ENCODE results near the gene MRAS. TPM values are rescaled to one million over a fixed set of nuclear protein-coding genes. Genes with fewer than 3 reads are reported as not detected.
A peak's percentile ranks its signal among the peaks of the same experiment; 100 is the strongest.
"Not testable (repeated sequence)": the region's sequence is repeated elsewhere in the genome, so short reads cannot be mapped to it uniquely, and the experiment has no call there.

MRAS gene
- total RNA-seq, 2 experiments from 2014 or later: not detected

DNA sequence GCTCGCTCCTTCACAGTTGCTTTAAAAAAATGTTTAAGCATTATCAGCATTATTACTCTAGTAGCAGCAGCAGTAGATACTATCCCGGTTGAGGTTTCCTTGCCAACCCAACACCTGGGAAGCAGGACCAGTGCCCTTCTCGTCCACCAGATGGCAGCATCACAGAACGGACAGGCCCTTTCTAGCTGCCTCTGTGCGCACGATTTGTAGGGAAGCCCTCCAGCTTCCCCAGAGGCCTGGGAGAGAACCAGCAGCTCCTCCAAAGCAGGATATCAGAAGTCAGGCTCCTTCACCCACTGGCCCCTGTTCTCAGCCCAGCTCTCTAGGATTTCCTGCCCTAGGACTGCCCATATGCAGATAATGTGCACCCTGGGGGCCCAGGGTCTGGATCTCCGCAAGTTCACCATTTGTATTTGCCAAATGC, 69.2 kb downstream of the MRAS start:
- ATAC-seq (peak; percentile 96), DNase-seq (peak; percentile 73)
- Mint-ChIP-seq H3K27ac (no peak overlapping the region), H3K4me3 (no peak overlapping the region), H3K9me3 (ENCODE audit: insufficient read depth) (no peaks in the 10 kb centered on the region), H3K27me3 (ENCODE audit: low read depth) (peaks cover 7% of the 10 kb centered on the region), H3K36me3 (ENCODE audit: low read depth) (no peaks in the 10 kb centered on the region), H3K4me1 (ENCODE audit: low read depth) (peaks cover 2% of the 10 kb centered on the region)
- ChIA-PET POLR2A (interaction anchor here (0.5 to 0.6 kb wide), 2 partner anchors 16 to 242 kb away, joined by 3 read pairs; partner anchors contain the start of gene ESYT3), CTCF (interaction anchor here (0.6 to 4.2 kb wide), 30 partner anchors 10 to 510 kb away, joined by 3 to 30 read pairs (median 3); partner anchors contain the start of genes CEP70 and ESYT3)

DNA sequence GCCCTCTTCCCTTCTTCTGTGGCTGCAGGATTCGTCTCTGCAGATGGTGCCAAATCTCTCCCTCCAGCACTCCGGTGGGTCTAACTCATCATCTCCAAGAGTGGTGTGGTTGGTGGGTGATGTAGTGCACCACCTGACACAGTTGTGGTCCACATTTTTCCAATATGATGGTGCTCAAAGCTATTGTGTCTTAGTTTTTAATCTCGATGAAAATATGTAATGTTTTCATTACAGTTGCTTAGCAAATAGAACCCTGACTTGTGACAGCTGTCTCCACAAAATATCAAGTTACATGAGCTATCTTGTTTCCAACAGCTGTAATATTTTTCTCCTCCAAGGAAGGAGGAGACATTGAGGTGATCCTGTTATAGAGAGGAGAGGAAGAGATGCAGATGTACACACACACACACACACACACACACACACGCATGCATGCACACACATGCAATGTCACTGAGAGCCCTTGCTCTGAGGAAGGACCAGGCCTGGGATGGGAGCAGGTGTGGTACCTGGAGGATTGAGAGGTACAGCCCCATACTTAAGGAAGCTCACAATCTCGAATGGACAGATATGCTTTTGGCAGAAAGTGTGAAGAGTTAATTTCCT, 70.3 kb downstream of the MRAS start:
- POLR2A ChIA-PET: no interaction called here
- Mint-ChIP-seq H3K27ac (no peak overlapping the region), H3K36me3 (ENCODE audit: low read depth) (no peaks in the 10 kb centered on the region), H3K4me3 (no peak overlapping the region), H3K4me1 (ENCODE audit: low read depth) (peaks cover 2% of the 10 kb centered on the region), H3K27me3 (ENCODE audit: low read depth) (peaks cover 7% of the 10 kb centered on the region), H3K9me3 (ENCODE audit: insufficient read depth) (no peaks in the 10 kb centered on the region)
- ATAC-seq (no peak), DNase-seq (no peak)
- CTCF ChIA-PET: interaction anchor here (1.1 to 4.2 kb wide), 7 partner anchors 11 to 517 kb away, joined by 3 to 30 read pairs (median 15); partner anchors contain the start of gene ESYT3

DNA sequence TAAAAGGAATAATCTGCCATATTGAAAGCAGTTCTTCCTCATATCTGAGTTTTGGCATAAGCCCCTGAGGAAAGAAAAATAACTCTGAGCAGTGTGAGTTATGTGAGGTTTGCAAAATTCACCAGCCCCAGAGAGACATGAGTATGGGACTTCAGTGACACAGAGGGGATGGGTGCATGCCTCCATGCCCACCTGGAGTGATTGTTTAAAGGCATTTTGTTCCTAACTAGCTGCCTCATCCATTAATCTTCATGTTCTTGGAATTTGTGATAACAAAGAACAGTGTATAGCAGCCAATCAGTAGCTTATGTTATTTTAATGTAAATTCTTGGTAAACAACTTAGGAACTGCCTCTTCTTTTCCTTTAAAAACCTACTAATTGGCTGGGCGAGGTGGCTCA, 74.9 kb downstream of the MRAS start:
- Mint-ChIP-seq H3K4me1 (ENCODE audit: low read depth) (no peaks in the 10 kb centered on the region), H3K27me3 (ENCODE audit: low read depth) (peaks cover 7% of the 10 kb centered on the region), H3K27ac (no peak overlapping the region), H3K9me3 (ENCODE audit: insufficient read depth) (no peaks in the 10 kb centered on the region), H3K4me3 (no peak overlapping the region), H3K36me3 (ENCODE audit: low read depth) (no peaks in the 10 kb centered on the region)
- POLR2A ChIA-PET: no interaction called here
- DNase-seq (no peak), ATAC-seq (no peak)
- CTCF ChIA-PET: no interaction called here

DNA sequence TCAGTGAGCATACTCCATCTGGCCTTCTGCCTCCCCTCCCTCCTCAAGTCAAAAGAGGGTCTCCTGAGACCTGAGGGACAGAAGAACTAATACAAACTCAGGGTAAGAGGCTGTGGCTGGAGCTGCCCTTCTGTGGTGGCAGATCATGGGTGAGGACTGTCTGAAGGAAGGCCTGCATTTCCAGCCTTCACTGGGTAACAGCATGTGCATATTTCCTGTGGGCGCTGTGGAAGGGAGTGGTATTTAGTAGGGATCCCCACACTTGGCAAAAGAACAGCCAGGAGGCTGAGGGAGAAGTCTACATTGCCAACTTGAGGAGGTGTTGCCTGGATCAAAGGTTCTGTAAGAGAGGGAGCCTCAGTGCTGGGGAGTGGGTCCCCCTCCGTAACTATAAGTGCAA, 75.9 kb downstream of the MRAS start:
- CTCF ChIA-PET: no interaction called here
- POLR2A ChIA-PET: no interaction called here
- DNase-seq (no peak), ATAC-seq (no peak)
- H3K27ac Mint-ChIP-seq: no peak overlapping the region
- H3K27me3 Mint-ChIP-seq (ENCODE audit: low read depth): peaks cover 10% of the 10 kb centered on the region
- no peaks in the 10 kb centered on the region for H3K4me1 Mint-ChIP-seq (ENCODE audit: low read depth)
- no peak overlapping the region for H3K4me3 Mint-ChIP-seq
- no peaks in the 10 kb centered on the region for H3K9me3 Mint-ChIP-seq (ENCODE audit: insufficient read depth)
- no peaks in the 10 kb centered on the region for H3K36me3 Mint-ChIP-seq (ENCODE audit: low read depth)

DNA sequence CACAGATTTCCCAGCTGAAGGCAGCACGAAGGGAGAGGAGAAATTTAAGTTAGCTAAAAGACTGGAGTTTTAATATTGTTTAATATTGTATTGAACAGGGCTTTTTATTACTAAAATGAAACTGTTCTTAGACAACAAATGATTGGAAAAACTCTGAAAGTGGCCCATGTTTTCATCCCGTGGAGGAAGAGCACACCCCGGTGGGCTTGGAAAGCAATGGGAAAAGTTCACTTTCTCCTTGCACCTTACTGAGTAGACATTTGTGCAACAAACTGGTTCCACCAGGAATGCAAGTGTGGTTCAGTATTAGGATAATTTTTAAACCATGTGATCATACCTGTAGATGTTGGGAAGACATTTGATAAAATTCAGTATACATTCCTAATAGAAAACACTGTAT, 77.8 kb downstream of the MRAS start:
- Mint-ChIP-seq H3K36me3 (ENCODE audit: low read depth) (no peaks in the 10 kb centered on the region), H3K4me3 (no peak overlapping the region), H3K27me3 (ENCODE audit: low read depth) (peaks cover 7% of the 10 kb centered on the region), H3K27ac (no peak overlapping the region), H3K4me1 (ENCODE audit: low read depth) (no peaks in the 10 kb centered on the region), H3K9me3 (ENCODE audit: insufficient read depth) (no peaks in the 10 kb centered on the region)
- ChIA-PET POLR2A (no interaction called here), CTCF (interaction anchor here (0.6 to 1.0 kb wide), 2 partner anchors 11 to 729 kb away, joined by 3 read pairs; no protein-coding TSS in a partner anchor)
- DNase-seq: no peak
- ATAC-seq: no peak

DNA sequence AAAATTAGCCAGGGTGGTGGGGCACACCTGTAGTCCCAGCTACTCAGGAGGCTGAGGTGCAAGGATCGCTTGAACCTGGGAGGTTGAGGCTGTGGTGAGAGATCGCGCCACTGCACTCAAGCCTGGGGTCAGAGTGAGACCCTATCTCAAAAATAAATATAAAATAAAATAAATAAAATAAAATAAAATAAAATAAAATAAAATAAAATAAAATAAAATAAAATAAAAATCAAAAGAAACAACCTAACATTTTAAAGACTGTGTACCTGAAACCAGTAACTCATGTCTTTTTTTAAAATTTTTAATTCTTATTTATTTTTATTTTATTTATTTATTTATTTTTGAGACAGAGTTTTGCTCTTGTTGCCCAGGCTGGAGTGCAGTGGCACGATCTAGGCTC, 78.4 kb downstream of the MRAS start:
- H3K36me3 Mint-ChIP-seq (ENCODE audit: low read depth); H3K27ac Mint-ChIP-seq; DNase-seq; H3K4me1 Mint-ChIP-seq (ENCODE audit: low read depth); H3K9me3 Mint-ChIP-seq (ENCODE audit: insufficient read depth); ATAC-seq; H3K4me3 Mint-ChIP-seq; H3K27me3 Mint-ChIP-seq (ENCODE audit: low read depth); POLR2A ChIA-PET: not testable (repeated sequence)
- CTCF ChIA-PET: interaction anchor here (0.6 to 1.0 kb wide), 2 partner anchors 11 to 730 kb away, joined by 3 read pairs; no protein-coding TSS in a partner anchor

DNA sequence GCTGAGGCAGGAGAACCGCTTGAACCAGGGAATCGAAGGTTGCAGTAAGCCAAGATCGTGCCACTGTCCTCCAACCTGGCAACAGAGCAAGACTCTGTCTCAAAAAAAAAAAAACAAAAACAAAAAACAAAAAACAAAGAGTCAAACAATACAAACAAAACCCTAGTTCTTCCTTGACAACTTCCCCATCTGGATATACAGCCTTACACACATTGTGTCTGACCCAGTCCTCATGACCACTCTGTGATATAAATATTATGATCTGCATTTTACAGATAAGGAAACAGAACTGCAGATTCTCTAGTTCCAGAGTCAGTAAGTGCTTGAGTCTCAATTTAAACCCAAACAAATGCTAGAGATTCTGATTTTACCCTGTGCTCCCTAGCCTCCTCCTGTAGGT, 81.3 kb downstream of the MRAS start:
- H3K36me3 Mint-ChIP-seq (ENCODE audit: low read depth): no peaks in the 10 kb centered on the region
- POLR2A ChIA-PET: no interaction called here
- peaks cover 28% of the 10 kb centered on the region for H3K27me3 Mint-ChIP-seq (ENCODE audit: low read depth)
- CTCF ChIA-PET: interaction anchor here (1.6 kb wide), 1 partner anchor 486 kb away, joined by 4 read pairs; no protein-coding TSS in a partner anchor
- H3K4me3 Mint-ChIP-seq: no peak overlapping the region
- ATAC-seq (no peak), DNase-seq (no peak)
- no peak overlapping the region for H3K27ac Mint-ChIP-seq
- H3K4me1 Mint-ChIP-seq (ENCODE audit: low read depth): peaks cover 13% of the 10 kb centered on the region
- H3K9me3 Mint-ChIP-seq (ENCODE audit: insufficient read depth): no peaks in the 10 kb centered on the region

DNA sequence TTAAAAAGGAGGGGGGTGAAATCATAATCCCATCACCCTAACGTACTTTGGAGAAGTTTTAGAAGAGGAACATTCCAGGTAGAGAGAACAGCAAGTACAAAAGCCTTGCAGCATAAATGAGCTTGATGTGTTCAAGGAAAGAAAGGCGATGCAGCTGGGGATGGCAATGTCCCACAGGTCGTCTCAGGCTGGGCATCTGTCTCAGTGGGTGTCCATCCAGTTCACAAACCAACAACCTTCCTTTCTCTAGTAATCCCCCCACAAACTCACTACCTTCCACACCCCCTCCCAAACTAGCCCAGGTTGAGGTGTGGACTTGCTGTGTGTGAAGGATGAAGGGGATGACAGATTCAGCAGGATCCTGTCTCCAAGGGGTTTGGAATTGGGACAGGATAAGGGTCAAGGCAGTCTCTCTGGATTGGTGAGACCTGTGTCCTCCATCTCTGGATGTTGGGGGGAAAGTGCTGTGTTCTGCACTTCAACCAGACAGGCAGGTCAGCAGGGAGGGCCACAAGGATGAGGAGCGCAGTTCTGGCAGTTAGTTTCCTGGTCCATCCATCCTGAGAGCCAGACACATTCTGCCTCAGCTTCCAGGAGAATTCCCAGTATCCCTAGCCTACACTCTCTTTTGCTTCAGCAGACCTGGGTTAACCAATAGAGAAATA, 84.3 kb downstream of the MRAS start:
- Mint-ChIP-seq H3K4me3 (no peak overlapping the region), H3K36me3 (ENCODE audit: low read depth) (no peaks in the 10 kb centered on the region), H3K27ac (no peak overlapping the region), H3K9me3 (ENCODE audit: insufficient read depth) (no peaks in the 10 kb centered on the region), H3K4me1 (ENCODE audit: low read depth) (peaks cover 13% of the 10 kb centered on the region), H3K27me3 (ENCODE audit: low read depth) (peaks cover 46% of the 10 kb centered on the region)
- ATAC-seq: no peak
- POLR2A ChIA-PET: no interaction called here
- no peak for DNase-seq
- CTCF ChIA-PET: interaction anchor here (1.7 to 3.1 kb wide), 2 partner anchors 15 to 491 kb away, joined by 6 to 9 read pairs; no protein-coding TSS in a partner anchor

DNA sequence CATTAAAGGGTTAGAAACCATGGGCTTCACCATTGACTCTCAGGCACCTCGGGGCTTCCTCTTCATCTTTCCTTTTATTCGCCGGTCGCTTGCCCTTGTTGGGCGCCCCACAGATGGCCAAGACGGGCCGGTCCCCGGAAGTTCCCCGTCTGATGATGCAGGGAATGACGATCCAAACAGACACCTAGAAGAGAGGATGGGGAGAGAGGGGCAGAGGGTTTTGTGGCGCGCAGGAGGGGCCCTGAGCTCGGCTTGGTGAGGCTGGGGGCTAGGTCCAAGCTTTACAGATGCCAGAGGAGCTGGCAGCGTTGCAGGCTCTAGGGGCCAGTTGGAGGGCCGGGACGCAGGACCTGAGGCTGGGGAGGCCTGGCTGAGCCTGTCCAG, 85.5 kb downstream of the MRAS start:
- CTCF ChIA-PET: interaction anchor here (1.3 to 3.1 kb wide), 5 partner anchors 17 to 490 kb away, joined by 5 to 14 read pairs (median 9); partner anchors contain the start of gene CEP70
- no peak overlapping the region for H3K27ac Mint-ChIP-seq
- H3K4me1 Mint-ChIP-seq (ENCODE audit: low read depth): peaks cover 13% of the 10 kb centered on the region
- H3K27me3 Mint-ChIP-seq (ENCODE audit: low read depth): peaks cover 55% of the 10 kb centered on the region
- POLR2A ChIA-PET: interaction anchor here (0.9 kb wide), 1 partner anchor 16 kb away, joined by 3 read pairs; no protein-coding TSS in a partner anchor
- no peaks in the 10 kb centered on the region for H3K36me3 Mint-ChIP-seq (ENCODE audit: low read depth)
- ATAC-seq (no peak), DNase-seq (no peak)
- H3K9me3 Mint-ChIP-seq (ENCODE audit: insufficient read depth): no peaks in the 10 kb centered on the region
- H3K4me3 Mint-ChIP-seq: no peak overlapping the region

DNA sequence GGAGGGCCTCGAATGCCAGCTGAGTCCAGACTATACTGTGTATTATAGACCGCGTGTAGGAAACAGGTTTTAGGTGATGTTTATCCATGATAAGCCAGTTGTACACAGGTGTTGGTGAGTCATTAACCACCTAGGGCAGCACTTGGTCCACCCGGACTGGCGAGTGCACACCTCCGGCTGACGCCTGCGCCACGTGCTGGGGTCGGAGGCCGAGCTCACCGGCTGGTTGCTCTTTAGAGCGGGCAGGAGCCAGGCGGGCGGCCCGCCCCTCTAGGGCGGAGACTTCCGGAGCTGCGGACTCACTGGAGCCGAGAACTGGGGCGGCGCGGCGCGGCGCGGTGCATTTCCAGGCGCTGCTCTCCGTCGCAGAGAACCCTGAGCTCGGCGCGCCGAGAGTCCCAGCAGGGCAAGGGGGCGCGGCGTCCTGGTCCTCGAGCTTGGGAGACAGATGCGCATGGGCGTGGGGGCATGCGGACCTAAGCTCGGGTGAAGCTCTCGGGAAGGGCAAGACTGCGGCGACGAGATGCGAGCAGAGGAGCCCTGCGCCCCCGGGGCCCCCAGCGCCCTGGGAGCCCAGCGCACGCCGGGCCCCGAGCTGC, 86.0 kb downstream of the MRAS start, which contains the start of gene ESYT3:
Gene ESYT3, plus strand, starts transcription at position 341 of the 599 bp plus-strand sequence. Its CDS starts 183 bp downstream, at position 524.
- CTCF ChIA-PET: interaction anchor here (0.7 to 3.1 kb wide), 7 partner anchors 15 to 489 kb away, joined by 3 to 14 read pairs (median 7); partner anchors contain the start of gene CEP70
- ATAC-seq (peak; percentile 99), DNase-seq (peak; percentile 78)
- H3K4me1 Mint-ChIP-seq (ENCODE audit: low read depth): peaks cover 13% of the 10 kb centered on the region
- peaks cover 52% of the 10 kb centered on the region for H3K27me3 Mint-ChIP-seq (ENCODE audit: low read depth)
- H3K9me3 Mint-ChIP-seq (ENCODE audit: insufficient read depth): no peaks in the 10 kb centered on the region
- POLR2A ChIA-PET: interaction anchor here (0.9 kb wide), 1 partner anchor 17 kb away, joined by 3 read pairs; no protein-coding TSS in a partner anchor
- H3K4me3 Mint-ChIP-seq: peak within 1 kb of the TSS; percentile 73
- H3K36me3 Mint-ChIP-seq (ENCODE audit: low read depth): no peaks in the 10 kb centered on the region
- no peak within 1 kb of the TSS for H3K27ac Mint-ChIP-seq

DNA sequence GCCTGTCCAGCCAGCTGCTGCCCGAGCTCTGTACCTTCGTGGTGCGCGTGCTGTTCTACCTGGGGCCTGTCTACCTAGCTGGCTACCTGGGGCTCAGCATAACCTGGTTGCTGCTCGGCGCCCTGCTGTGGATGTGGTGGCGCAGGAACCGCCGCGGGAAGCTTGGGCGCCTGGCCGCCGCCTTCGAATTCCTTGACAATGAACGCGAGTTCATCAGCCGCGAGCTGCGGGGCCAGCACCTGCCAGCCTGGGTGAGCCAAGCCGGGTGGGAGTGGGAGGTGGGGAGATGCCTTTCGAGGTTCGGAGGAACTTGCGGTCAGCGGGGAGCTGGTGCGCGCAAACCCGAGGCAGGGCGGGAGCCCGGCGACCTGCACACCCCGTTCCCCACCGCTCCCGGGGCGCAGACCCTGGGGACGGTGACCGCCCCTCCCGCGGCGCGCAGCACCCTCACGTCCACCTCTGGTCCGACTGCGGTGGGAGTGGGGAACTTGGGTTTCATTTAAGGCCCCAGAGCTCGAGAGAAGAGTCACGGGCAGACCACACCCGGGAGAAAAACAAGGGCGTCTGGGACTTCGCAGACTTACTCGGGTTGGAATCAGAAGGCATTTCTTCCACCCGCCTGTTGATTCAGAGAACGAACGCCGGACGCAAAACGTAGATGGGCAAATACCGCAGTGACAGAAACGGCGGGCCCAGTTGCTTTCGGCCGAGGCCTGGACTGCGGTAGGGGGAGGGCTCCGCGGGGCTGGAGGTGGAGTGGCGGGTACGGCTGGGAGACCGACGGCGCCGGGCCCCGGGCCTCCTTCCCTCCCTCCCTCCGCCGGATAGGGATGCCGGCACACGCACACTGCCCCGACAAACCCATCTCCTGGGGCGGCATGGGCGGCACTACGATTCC, 86.7 kb downstream of the MRAS start:
- no peaks in the 10 kb centered on the region for H3K36me3 Mint-ChIP-seq (ENCODE audit: low read depth)
- no peak overlapping the region for H3K27ac Mint-ChIP-seq
- H3K9me3 Mint-ChIP-seq (ENCODE audit: insufficient read depth): no peaks in the 10 kb centered on the region
- no peak for DNase-seq
- no peak for ATAC-seq
- peaks cover 54% of the 10 kb centered on the region for H3K27me3 Mint-ChIP-seq (ENCODE audit: low read depth)
- CTCF ChIA-PET: interaction anchor here (0.7 to 3.1 kb wide), 7 partner anchors 16 to 488 kb away, joined by 3 to 14 read pairs (median 7); partner anchors contain the start of gene CEP70
- H3K4me3 Mint-ChIP-seq: peak overlapping the region; percentile 61
- peaks cover 13% of the 10 kb centered on the region for H3K4me1 Mint-ChIP-seq (ENCODE audit: low read depth)
- POLR2A ChIA-PET: no interaction called here

Data from activated CD8-positive, alpha-beta T cell treated with anti-CD3 and anti-CD28 coated beads, Interleukin-2, amount 10 ng/mL, durations not matched to agents 7 days and 5 days (primary cell).